GM23338 (cell line): ENCODE measurements around the gene MSL2. TPM values are rescaled to one million over a fixed set of nuclear protein-coding genes. Genes with fewer than 3 reads are reported as not detected.

ENCODE experiments used
- ATAC-seq: fragments of 200-7000 bp; cut with Tn5 transposase; 3 replicates; pipeline ENCODE4 v1.9.1; 2020
- DNase-seq: peaks from one replicate; pipeline ENCODE4 v3.0.0-alpha.2; 2015; ENCODE audit warnings: low spot score
- H2AFZ ChIP-seq: fragments of 200-600 bp; sonication (generic); 2 replicates; pipeline ENCODE4 v1.8.0; 2016; ENCODE audit warnings: antibody characterized with exemption, mild to moderate bottlenecking, moderate library complexity
- H3F3A ChIP-seq: fragments of 200-600 bp; sonication (generic); replicated peaks from 2 replicates; pipeline ENCODE4 v1.8.0; 2017; ENCODE audit warnings: antibody characterized with exemption, mixed run types, low read depth
- H3K27ac ChIP-seq: fragments of 200-600 bp; sonication (generic); 2 replicates; pipeline ENCODE4 v1.6.1; 2016; ENCODE audit warnings: low read depth
- H3K27me3 ChIP-seq: fragments of 200-600 bp; sonication (generic); 2 replicates; pipeline ENCODE4 v1.8.0; 2016; ENCODE audit warnings: mild to moderate bottlenecking, mixed run types, moderate library complexity; ENCODE audit not compliant: insufficient read depth
- H3K36me3 ChIP-seq: fragments of 200-600 bp; sonication (generic); 2 replicates; pipeline ENCODE4 v1.8.0; 2016; ENCODE audit warnings: mild to moderate bottlenecking; ENCODE audit not compliant: insufficient read depth
- H3K4me1 ChIP-seq: fragments of 200-600 bp; sonication (generic); 2 replicates; pipeline ENCODE4 v1.8.0; 2016; ENCODE audit warnings: mild to moderate bottlenecking, moderate library complexity; ENCODE audit not compliant: insufficient read depth
- H3K4me2 ChIP-seq: fragments of 200-600 bp; sonication (generic); 2 replicates; pipeline ENCODE4 v1.7.1; 2017; ENCODE audit warnings: mixed run types
- H3K4me3 ChIP-seq: fragments of 200-600 bp; sonication (generic); 2 replicates; pipeline ENCODE4 v1.6.1; 2016; ENCODE audit warnings: mixed run types
- H3K79me2 ChIP-seq: fragments of 200-600 bp; sonication (generic); replicated peaks from 2 replicates; pipeline ENCODE4 v1.8.0; 2017; ENCODE audit warnings: mild to moderate bottlenecking; ENCODE audit not compliant: insufficient read depth
- H3K9me2 ChIP-seq: fragments of 200-600 bp; sonication (generic); 2 replicates; pipeline ENCODE4 v1.8.0; 2017; ENCODE audit not compliant: insufficient read depth
- H4K20me1 ChIP-seq: fragments of 200-600 bp; sonication (generic); replicated peaks from 2 replicates; pipeline ENCODE4 v1.8.0; 2017; ENCODE audit warnings: mild to moderate bottlenecking; ENCODE audit not compliant: insufficient read depth
- H3K27ac Mint-ChIP-seq: 2 replicates; pipeline ENCODE4 v1.8.0; 2020; ENCODE audit warnings: inconsistent platforms, mild to moderate bottlenecking, moderate library complexity, mixed read lengths
- H3K27me3 Mint-ChIP-seq: 3 replicates; pipeline ENCODE4 v1.8.0; 2022; ENCODE audit warnings: low read depth, mild to moderate bottlenecking, moderate library complexity, mixed read lengths, inconsistent platforms; ENCODE audit not compliant: insufficient read depth, poor library complexity
- H3K36me3 Mint-ChIP-seq: 3 replicates; pipeline ENCODE4 v1.8.0; 2021; ENCODE audit warnings: low read depth, mild to moderate bottlenecking, inconsistent platforms, moderate library complexity, mixed read lengths
- H3K4me1 Mint-ChIP-seq: 3 replicates; pipeline ENCODE4 v1.8.0; 2020; ENCODE audit warnings: mild to moderate bottlenecking, inconsistent platforms, mixed read lengths
- H3K4me3 Mint-ChIP-seq: 3 replicates; pipeline ENCODE4 v1.8.0; 2021; ENCODE audit warnings: moderate library complexity, mild to moderate bottlenecking, inconsistent platforms, mixed read lengths
- H3K9me3 Mint-ChIP-seq: 3 replicates; pipeline ENCODE4 v1.8.0; 2020; ENCODE audit warnings: moderate library complexity, mild to moderate bottlenecking, inconsistent platforms, mixed read lengths
- EZH2 ChIP-seq: fragments of 200-600 bp; sonication (generic); IDR thresholded peaks from one replicate; pipeline ENCODE4 v1.8.0; 2017; ENCODE audit warnings: antibody characterized with exemption, mild to moderate bottlenecking, low read depth; ENCODE audit not compliant: unreplicated experiment
- EZH2phosphoT487 ChIP-seq: fragments of 200-600 bp; sonication (generic); IDR thresholded peaks from one replicate; pipeline ENCODE4 v1.8.1; 2018; ENCODE audit warnings: antibody characterized with exemption; ENCODE audit not compliant: unreplicated experiment
- JUNB ChIP-seq: IDR thresholded peaks from one replicate; pipeline ENCODE4 v1.6.1; 2016; ENCODE audit warnings: antibody characterized with exemption; ENCODE audit not compliant: unreplicated experiment
- NANOG ChIP-seq: IDR thresholded peaks from 2 replicates; pipeline ENCODE4 v1.6.1; 2016; ENCODE audit warnings: antibody characterized with exemption, borderline replicate concordance
- POLR2AphosphoS5 ChIP-seq: IDR thresholded peaks from 2 replicates; pipeline ENCODE4 v1.6.1; 2016; ENCODE audit warnings: antibody characterized with exemption, low read depth
- REST ChIP-seq: IDR thresholded peaks from one replicate; pipeline ENCODE4 v1.6.1; 2018; ENCODE audit warnings: antibody characterized with exemption; ENCODE audit not compliant: unreplicated experiment
- STAT1 ChIP-seq: IDR thresholded peaks from one replicate; pipeline ENCODE4 v1.6.1; 2016; ENCODE audit warnings: antibody characterized with exemption; ENCODE audit not compliant: unreplicated experiment
- ZNF114 ChIP-seq: fragments of 250-450 bp; sonication (Bioruptor Pico); IDR thresholded peaks from 2 replicates; pipeline ENCODE4 v1.5.0; 2020; ENCODE audit warnings: mild to moderate bottlenecking, moderate library complexity
- ZNF462 ChIP-seq: fragments of 250-450 bp; sonication (Bioruptor Pico); IDR thresholded peaks from 2 replicates; pipeline ENCODE4 v1.5.0; 2020; ENCODE audit warnings: mild to moderate bottlenecking, moderate library complexity
- polyA plus RNA-seq: library from polyadenylated mRNA; unstranded; fragments of >200 nt; fragmentation: Nextera tagmentation; extraction: Ambion mirVana; gene quantifications from 2 replicates; pipeline ENCODE4 v1.2.1, GENCODE V29; 2016
- total RNA-seq: library from RNA; depleted of rRNA; stranded (reverse); fragments of >200 nt; shearing (Covaris generic); gene quantifications from 2 replicates; pipeline ENCODE4 v1.2.3, GENCODE V29; 2014

Gene MSL2
- total and polyA plus RNA-seq, 2 experiments from 2014 or later: 7.5 to 50.6 TPM

- no peak for TF ChIP-seq REST
Observed at GRCh38 chr3:136189859-136190617, 6.1 kb downstream of the MSL2 start (continued).

- H3K79me2 ChIP-seq: peaks cover 100% of the 10 kb centered on the region
- no peak overlapping the region for H3K4me3 Mint-ChIP-seq
Observed at GRCh38 chr3:136189043-136189442, 7.1 kb downstream of the MSL2 start.

More at GRCh38 chr3:136189043-136189442, 7.1 kb downstream of the MSL2 start:
- Histone ChIP-seq H3K4me3 (no peak overlapping the region), H3F3A (no peaks in the 10 kb centered on the region), H3K4me1 (peaks cover 67% of the 10 kb centered on the region), H2AFZ (no peak overlapping the region), H3K27me3 (no peaks in the 10 kb centered on the region), H3K27ac (no peak overlapping the region), H3K36me3 (no peaks in the 10 kb centered on the region), H4K20me1 (peaks cover 98% of the 10 kb centered on the region), H3K9me2 (no peaks in the 10 kb centered on the region), H3K4me2 (no peak overlapping the region)
- H3K27me3 Mint-ChIP-seq: peaks cover 4% of the 10 kb centered on the region
- ATAC-seq (no peak), DNase-seq (no peak)
- TF ChIP-seq EZH2 (no peak), EZH2phosphoT487 (no peak), POLR2AphosphoS5 (no peak), STAT1 (no peak), JUNB (no peak), ZNF114 (no peak), NANOG (no peak), ZNF462 (CRISPR knock-in tag) (no peak)
- H3K27ac Mint-ChIP-seq: no peak overlapping the region
- H3K4me1 Mint-ChIP-seq: peaks cover 52% of the 10 kb centered on the region
- H3K9me3 Mint-ChIP-seq: no peaks in the 10 kb centered on the region
- peaks cover 9% of the 10 kb centered on the region; the same call in 1 of the 3 replicates for H3K36me3 Mint-ChIP-seq
